Ovary (tissue), 9 donors: Measurements from ENCODE around the gene DISC1. TPM values are rescaled to one million over a fixed set of nuclear protein-coding genes. Genes with fewer than 3 reads are reported as not detected.

ENCODE experiments used
- DNase-seq, 5 donors: peaks; one replicate each; pipeline ENCODE4 v3.0.0-alpha.2; 2019 to 2020
- H3K27ac ChIP-seq, 2 donors: fragments of 200-600 bp; one replicate each; pipeline versions ENCODE4 v1.5.1 to v1.8.0; 2019 to 2022
- H3K27me3 ChIP-seq: fragments of 200-600 bp; one replicate; pipeline ENCODE4 v1.8.0; 2022
- H3K36me3 ChIP-seq: fragments of 200-600 bp; sonication (generic); one replicate; pipeline ENCODE4 v1.5.1; 2019
- H3K4me1 ChIP-seq: one replicate; pipeline ENCODE4 v1.8.1; 2013; ENCODE audit warnings: mild to moderate bottlenecking, moderate library complexity; ENCODE audit not compliant: insufficient read depth
- H3K4me3 ChIP-seq: fragments of 200-600 bp; sonication (generic); one replicate; pipeline ENCODE4 v1.5.1; 2017
- H3K9me3 ChIP-seq, 2 donors: fragments of 200-600 bp in 1 of 2; sonication (generic) in 1 of 2; one replicate each; pipeline versions ENCODE4 v1.5.1 to v1.8.1; 2013 to 2019; ENCODE audit warnings: mild to moderate bottlenecking in 1 of 2, moderate library complexity in 1 of 2
- CTCF ChIP-seq, 3 donors: fragments of 450-650 bp in 2 of 3; fragments of 200-600 bp in 1 of 3; IDR thresholded peaks; one replicate each; pipeline versions ENCODE4 v1.5.1 to v1.8.0; 2016 to 2022; ENCODE audit warnings: antibody characterized with exemption in 3 of 3, mild to moderate bottlenecking in 1 of 3
- EP300 ChIP-seq: sonication (generic); formaldehyde crosslinking; IDR thresholded peaks from one replicate; pipeline ENCODE4 v1.6.1; 2017; ENCODE audit warnings: antibody characterized with exemption
- POLR2A ChIP-seq: fragments of 450-650 bp; IDR thresholded peaks from one replicate; pipeline ENCODE4 v1.6.1; 2017; ENCODE audit warnings: antibody characterized with exemption, mild to moderate bottlenecking, moderate library complexity
- WGBS, 3 donors: extraction: QIAGEN DNeasy Blood & Tissue Kit in 1 of 3; methylation state at CpG; one replicate each; pipeline versions ENCODE4 v1.1.5 to v1.1.7; 2013 to 2017; 5-methylcytosine and 5-hydroxymethylcytosine counted together
- intact Hi-C, 4 donors: fragments of 100-400 bp; cut with DNase I; formaldehyde crosslinking; loops; one replicate each; pipeline versions ENCODE4 v1.11.0 to v1.15.1; 2022 to 2023
- polyA plus RNA-seq, 2 donors: library from polyadenylated mRNA; stranded (reverse); fragments of 200-250 nt in 1 of 2; fragments of 350-450 nt in 1 of 2; fragmentation: Illumina TruSeq in 1 of 2; extraction: RNeasy Lipid Tissue Mini Kit (QIAGEN cat#74804) in 1 of 2; gene quantifications; one replicate each; pipeline ENCODE4 v1.2.3, GENCODE V29; 2013 to 2014
- total RNA-seq, 7 donors: library from RNA; depleted of rRNA in 2 of 7; stranded (reverse); fragments of >200 nt in 2 of 7; fragmentation: NEBNext Ultra II Directional in 3 of 7; extraction: Animal tissue kit (Norgen Biotek cat#: 25700) in 3 of 7; gene quantifications; one replicate each; pipeline versions ENCODE4 v1.1.0 to v1.2.4, GENCODE V29; 2016 to 2023
- donor health status: DM: no; HTN: no; CAD: no; lungs with moderate emphysema.
- donor health status: DM: no; HTN: no; CAD: no.
- donor health status: Bipolar disorder and iron deficiency.
- donor health status: DM: yes; HTN: yes; CAD: no.
- donor health status: DM: no; HTN: no; CAD: no.
- donor health status: DM: yes; HTN: yes; CAD: no.

The DISC1 gene
- total and polyA plus RNA-seq, 9 donors = 3.0 to 24.3 (median 13.0) TPM

GRCh38 chr1:231738554-231738953 is 112.0 kb downstream of the DISC1 start:
- intact Hi-C loops = no loop called here
- TF ChIP-seq CTCF (IDR thresholded peaks at IDR 0.05) (no peak), POLR2A (no peak), EP300 (no peak)

GRCh38 chr1:231743966-231744365 is 117.4 kb downstream of the DISC1 start:
- Histone ChIP-seq H3K4me3 (no peak overlapping the region), H3K4me1 (peaks cover 3% of the 10 kb centered on the region), H3K27me3 (no peaks in the 10 kb centered on the region), H3K27ac (no peak overlapping the region), H3K36me3 (no peaks in the 10 kb centered on the region), H3K9me3 (no peaks in the 10 kb centered on the region)
- DNase-seq = no peak
- no peak for TF ChIP-seq POLR2A
- no peak for TF ChIP-seq CTCF (IDR thresholded peaks at IDR 0.05)
- no peak for TF ChIP-seq EP300
- intact Hi-C loops = no loop called here
- WGBS, 3 donors = 79 to 86% (median 84%) methylated on average over 4 of the region's 4 CpGs

More at GRCh38 chr1:231738554-231738953, 112.0 kb downstream of the DISC1 start:
- DNase-seq = no peak
- Histone ChIP-seq H3K4me3 (no peak overlapping the region), H3K9me3 (no peaks in the 10 kb centered on the region), H3K36me3 (no peaks in the 10 kb centered on the region), H3K27ac (no peak overlapping the region), H3K27me3 (no peaks in the 10 kb centered on the region), H3K4me1 (peaks cover 3% of the 10 kb centered on the region)
- 100% methylated on average over 1 of the region's 1 CpG for WGBS, 3 donors

DNA sequence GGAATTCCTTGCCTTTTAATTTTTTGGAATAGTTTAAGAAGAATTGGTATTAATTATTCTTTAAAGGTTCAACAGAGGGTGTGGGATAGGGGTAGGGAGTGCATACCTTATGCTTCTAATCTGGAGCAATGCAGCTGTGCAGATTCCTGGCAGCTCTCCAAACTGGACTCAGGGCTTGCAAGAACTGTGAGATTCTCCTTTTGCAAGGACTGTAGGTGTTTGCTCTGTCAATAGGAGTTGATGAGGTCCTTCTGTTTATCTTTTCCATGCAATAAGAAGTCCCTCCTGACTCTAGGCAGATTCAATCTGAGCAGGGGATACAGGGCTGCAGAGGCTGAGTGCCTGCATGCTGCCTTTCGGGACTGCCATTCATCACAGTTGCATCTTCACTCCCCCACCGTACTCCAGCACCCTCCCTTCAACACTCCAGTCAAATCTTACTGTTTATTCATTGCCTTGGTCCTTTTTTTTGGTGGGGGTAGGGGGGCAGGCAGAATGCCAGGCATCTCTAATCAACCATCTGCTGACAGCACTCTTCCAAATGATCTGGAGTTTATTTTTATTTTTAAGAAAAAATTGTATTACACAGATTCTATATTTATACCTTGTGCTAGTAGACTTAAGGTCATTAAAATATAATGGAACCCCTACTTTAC is 122.3 kb downstream of the DISC1 start:
- H3K27ac ChIP-seq = no peak overlapping the region
- peak in 3 of 5 donors; percentile 29 to 49 (median 32) for DNase-seq
- intact Hi-C loops = no loop called here
- whole genome bisulfite sequencing, 3 donors = 41 to 59% (median 47%) methylated on average over 2 of the region's 2 CpGs
- peaks cover 0 to 5% of the 10 kb centered on the region in 2 donors for H3K9me3 ChIP-seq
- TF ChIP-seq POLR2A (no peak), EP300 (no peak), CTCF (IDR thresholded peaks at IDR 0.05) (no peak)
- no peaks in the 10 kb centered on the region for H3K36me3 ChIP-seq
- no peaks in the 10 kb centered on the region for H3K27me3 ChIP-seq
- no peak overlapping the region for H3K4me3 ChIP-seq
- peaks cover 4% of the 10 kb centered on the region for H3K4me1 ChIP-seq

GRCh38 chr1:231750296-231750695 is 123.7 kb downstream of the DISC1 start:
- DNase-seq = no peak
- H3K4me1 ChIP-seq = peaks cover 3% of the 10 kb centered on the region
- peaks cover 0 to 5% of the 10 kb centered on the region in 2 donors for H3K9me3 ChIP-seq
- no peak for TF ChIP-seq EP300
- no peak for TF ChIP-seq POLR2A
- no peak for TF ChIP-seq CTCF (IDR thresholded peaks at IDR 0.05)
- H3K36me3 ChIP-seq = no peaks in the 10 kb centered on the region
- H3K27ac ChIP-seq = no peak overlapping the region
- H3K27me3 ChIP-seq = no peaks in the 10 kb centered on the region
- 96 to 100% (median 98%) methylated on average over 2 of the region's 2 CpGs for WGBS, 3 donors
- no peak overlapping the region for H3K4me3 ChIP-seq
- intact Hi-C loops = loop anchor here in 1 of 4 donors (10.0 kb wide), 1 partner anchor 115 kb away; no protein-coding TSS in a partner anchor
